Common myeloid progenitor, CD34-positive (primary cell): Measurements from ENCODE around the gene RANBP17.
A peak's percentile ranks its signal among the peaks of the same experiment; 100 is the strongest.

ENCODE experiments used
- CTCF ChIA-PET: fragments of 350-600 bp; sonication (Branson Sonifier 250); formaldehyde crosslinking; loops from one replicate; lab custom pipeline; 2021; ENCODE audit warnings: antibody characterized with exemption; lab: Charles Lee
- POLR2A ChIA-PET: fragments of 350-600 bp; sonication (Branson Sonifier 250); formaldehyde crosslinking; loops from one replicate; lab custom pipeline; 2021; ENCODE audit warnings: antibody characterized with exemption; lab: Charles Lee
- DNase-seq, 3 donors: peaks; one replicate each; pipeline versions ENCODE4 v3.0.0 to v3.0.0-alpha.2; 2013
- H3K27ac ChIP-seq, 2 experiments: 1 replicate in 1 of 2; 2 replicates in 1 of 2; pipeline ENCODE4 v1.7.0; 2013; ENCODE audit warnings: inconsistent platforms in 2 of 2, low read length in 2 of 2, mild to moderate bottlenecking in 2 of 2, low read depth in 1 of 2, moderate library complexity in 1 of 2; ENCODE audit not compliant: severe bottlenecking in 2 of 2, insufficient read depth in 1 of 2, poor library complexity in 1 of 2
- H3K27me3 ChIP-seq, 5 experiments: replicated peaks in 2 of 5; 1 replicate in 3 of 5; 2 replicates in 2 of 5; pipeline versions ENCODE4 v1.6.1 to v1.7.0; 2013; ENCODE audit warnings: low read length in 4 of 5, mild to moderate bottlenecking in 2 of 5, moderate library complexity in 2 of 5, inconsistent platforms in 1 of 5; ENCODE audit not compliant: insufficient read depth in 5 of 5, control insufficient read depth in 4 of 5
- H3K36me3 ChIP-seq, 4 experiments: 1 replicate in 2 of 4; 2 replicates in 2 of 4; pipeline versions ENCODE4 v1.6.1 to v1.7.0; 2013; ENCODE audit warnings: low read length in 3 of 4, control low read depth in 1 of 4, mild to moderate bottlenecking in 1 of 4; ENCODE audit not compliant: control insufficient read depth in 4 of 4, insufficient read depth in 4 of 4
- H3K4me1 ChIP-seq, 4 experiments: 1 replicate in 3 of 4; 2 replicates in 1 of 4; pipeline versions ENCODE4 v1.6.1 to v1.7.1; 2013; ENCODE audit warnings: low read length in 3 of 4, mild to moderate bottlenecking in 3 of 4, control low read depth in 1 of 4, inconsistent platforms in 1 of 4, moderate library complexity in 1 of 4; ENCODE audit not compliant: control insufficient read depth in 4 of 4, insufficient read depth in 4 of 4; ENCODE audit errors: control extremely low read depth in 1 of 4
- H3K4me3 ChIP-seq, 7 experiments: 1 replicate in 4 of 7; 2 replicates in 3 of 7; pipeline versions ENCODE4 v1.5.1 to v1.7.0; 2013; ENCODE audit warnings: mild to moderate bottlenecking in 7 of 7, low read length in 6 of 7, moderate library complexity in 6 of 7, inconsistent platforms in 2 of 7, low read depth in 2 of 7, control low read depth in 1 of 7; ENCODE audit not compliant: insufficient read depth in 4 of 7, control insufficient read depth in 1 of 7; ENCODE audit errors: extremely low read depth in 1 of 7
- H3K9me3 ChIP-seq, 5 experiments: 1 replicate in 4 of 5; 2 replicates in 1 of 5; pipeline versions ENCODE4 v1.6.1 to v1.7.1; 2013; ENCODE audit warnings: low read length in 4 of 5, mild to moderate bottlenecking in 2 of 5, inconsistent platforms in 1 of 5, low read depth in 1 of 5, moderate library complexity in 1 of 5; ENCODE audit not compliant: control insufficient read depth in 4 of 5, insufficient read depth in 2 of 5; ENCODE audit errors: control extremely low read depth in 1 of 5
- WGBS: methylation state at CpG from one replicate; pipeline ENCODE4 v1.1.5; 2013; ENCODE audit not compliant: insufficient coverage; 5-methylcytosine and 5-hydroxymethylcytosine counted together

Gene RANBP17

DNA sequence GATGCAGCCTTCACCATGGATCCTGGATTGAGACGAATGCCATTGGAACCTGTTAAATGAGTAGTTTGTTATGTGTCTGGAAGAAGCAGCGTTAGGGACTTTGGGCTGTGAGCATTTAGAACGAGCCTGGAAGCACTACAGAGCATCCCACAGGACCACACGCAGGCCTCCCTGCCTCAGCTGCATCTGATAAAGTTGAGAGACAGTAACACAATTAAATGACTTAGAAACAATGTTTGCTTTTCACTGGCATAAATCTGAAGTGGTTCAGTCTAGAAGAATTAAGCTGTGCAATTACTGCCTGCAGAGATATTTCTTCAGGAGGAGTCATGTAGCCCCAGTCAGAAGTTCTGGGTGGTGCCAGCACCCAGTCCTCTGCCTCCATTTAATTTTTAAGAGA lies 437.4 kb downstream of the RANBP17 start:
- no peaks in the 10 kb centered on the region for H3K9me3 ChIP-seq
- no peaks in the 10 kb centered on the region for H3K4me1 ChIP-seq
- no peak overlapping the region for H3K27ac ChIP-seq
- POLR2A ChIA-PET: no interaction called here
- no peak for DNase-seq
- 97% methylated on average over 4 of the region's 4 CpGs for WGBS
- CTCF ChIA-PET: interaction anchor here (1.0 kb wide), 1 partner anchor 11 kb away, joined by 3 read pairs; no protein-coding TSS in a partner anchor
- peaks cover 0 to 16% (median 3%) of the 10 kb centered on the region in 5 experiments for H3K27me3 ChIP-seq
- peaks cover 0 to 2% (median 0%) of the 10 kb centered on the region in 4 experiments for H3K36me3 ChIP-seq
- H3K4me3 ChIP-seq: no peak overlapping the region

DNA sequence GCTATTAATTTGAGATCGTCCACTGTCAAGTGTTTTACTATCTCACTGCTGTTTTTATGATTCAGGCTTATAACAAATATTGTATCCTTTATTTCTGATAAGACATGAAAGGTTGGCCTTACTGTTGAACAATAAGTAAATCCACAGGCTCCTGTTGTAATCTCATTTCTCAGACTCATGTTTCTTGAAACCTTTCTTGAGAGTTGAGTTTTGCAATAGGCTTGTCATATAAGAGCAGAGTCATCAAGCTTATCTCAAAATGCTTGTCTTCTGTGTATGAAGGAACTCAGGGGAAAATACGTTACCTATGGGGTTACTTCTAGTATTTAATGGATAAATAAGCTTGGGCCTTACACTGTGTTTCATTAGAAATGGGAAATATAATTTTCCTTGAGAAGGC lies 438.0 kb downstream of the RANBP17 start:
- peaks cover 4 to 22% (median 6%) of the 10 kb centered on the region in 5 experiments for H3K27me3 ChIP-seq
- CTCF ChIA-PET: interaction anchor here (0.5 to 1.3 kb wide), 3 partner anchors 9 to 71 kb away, joined by 3 to 5 read pairs (median 3); partner anchors contain the start of gene TLX3
- no peak overlapping the region for H3K4me3 ChIP-seq
- no peak for DNase-seq
- H3K36me3 ChIP-seq: peaks cover 0 to 2% (median 0%) of the 10 kb centered on the region in 4 experiments
- WGBS: 90% methylated on average over 1 of the region's 2 CpGs
- no peaks in the 10 kb centered on the region for H3K9me3 ChIP-seq
- H3K4me1 ChIP-seq: no peaks in the 10 kb centered on the region
- H3K27ac ChIP-seq: no peak overlapping the region
- POLR2A ChIA-PET: no interaction called here

DNA sequence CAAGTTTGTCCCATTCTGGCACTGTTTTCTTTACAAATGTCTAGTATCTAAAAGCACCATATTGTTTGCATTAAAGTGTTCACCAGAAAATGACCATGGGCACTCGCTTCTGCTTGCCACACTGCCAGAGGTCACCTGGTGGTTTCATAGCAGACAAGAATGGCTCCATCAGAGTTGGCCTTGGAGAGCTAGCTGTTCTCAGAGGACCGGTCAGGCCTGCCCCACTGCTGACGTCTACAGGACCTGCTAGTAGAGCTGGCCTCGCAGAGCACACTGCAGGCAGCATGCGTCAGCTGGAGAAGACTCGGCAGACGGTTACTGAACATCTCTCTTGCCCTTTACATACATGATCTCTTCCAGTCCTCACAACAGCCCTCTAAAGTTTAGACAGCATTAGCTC lies 438.5 kb downstream of the RANBP17 start:
- CTCF ChIA-PET: interaction anchor here (0.5 to 1.3 kb wide), 2 partner anchors 9 to 71 kb away, joined by 3 to 5 read pairs; partner anchors contain the start of gene TLX3
- no peak for DNase-seq
- Histone ChIP-seq H3K27ac (no peak overlapping the region), H3K27me3 (peaks cover 6 to 27% (median 10%) of the 10 kb centered on the region in 5 experiments), H3K9me3 (no peaks in the 10 kb centered on the region), H3K36me3 (peaks cover 0 to 2% (median 0%) of the 10 kb centered on the region in 4 experiments), H3K4me1 (no peaks in the 10 kb centered on the region), H3K4me3 (no peak overlapping the region)
- POLR2A ChIA-PET: no interaction called here
- 99% methylated on average over 7 of the region's 7 CpGs for WGBS

DNA sequence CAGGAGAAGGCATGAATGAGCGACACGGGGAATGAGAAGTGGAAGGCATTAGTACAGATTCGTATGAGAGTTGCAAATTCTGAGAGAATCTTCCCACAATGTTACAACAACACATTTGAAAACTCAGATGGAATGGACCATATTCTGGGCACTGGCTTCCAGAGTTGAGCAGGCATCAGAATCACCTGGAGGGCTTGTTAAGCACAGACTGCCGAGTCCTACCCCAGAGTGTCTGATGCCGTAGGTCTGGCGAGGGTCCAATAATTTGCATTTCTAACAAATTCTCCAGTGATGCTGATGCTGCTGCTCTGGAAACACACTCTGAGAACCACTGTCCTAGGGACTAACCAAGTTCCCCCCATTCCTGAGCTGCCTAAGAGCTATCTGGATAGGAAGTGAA lies 444.3 kb downstream of the RANBP17 start:
- POLR2A ChIA-PET: no interaction called here
- Histone ChIP-seq H3K27ac (no peak overlapping the region), H3K27me3 (peaks cover 12 to 85% (median 46%) of the 10 kb centered on the region in 5 experiments), H3K9me3 (no peaks in the 10 kb centered on the region), H3K4me3 (no peak overlapping the region), H3K4me1 (peaks cover 0 to 44% (median 28%) of the 10 kb centered on the region in 4 experiments), H3K36me3 (peaks cover 0 to 2% (median 0%) of the 10 kb centered on the region in 4 experiments)
- DNase-seq: peak in 1 of 3 donors; percentile 21
- 34% methylated on average over 4 of the region's 6 CpGs for WGBS
- CTCF ChIA-PET: interaction anchor here (1.0 to 2.3 kb wide), 5 partner anchors 10 to 515 kb away, joined by 3 to 8 read pairs (median 4); no protein-coding TSS in a partner anchor

DNA sequence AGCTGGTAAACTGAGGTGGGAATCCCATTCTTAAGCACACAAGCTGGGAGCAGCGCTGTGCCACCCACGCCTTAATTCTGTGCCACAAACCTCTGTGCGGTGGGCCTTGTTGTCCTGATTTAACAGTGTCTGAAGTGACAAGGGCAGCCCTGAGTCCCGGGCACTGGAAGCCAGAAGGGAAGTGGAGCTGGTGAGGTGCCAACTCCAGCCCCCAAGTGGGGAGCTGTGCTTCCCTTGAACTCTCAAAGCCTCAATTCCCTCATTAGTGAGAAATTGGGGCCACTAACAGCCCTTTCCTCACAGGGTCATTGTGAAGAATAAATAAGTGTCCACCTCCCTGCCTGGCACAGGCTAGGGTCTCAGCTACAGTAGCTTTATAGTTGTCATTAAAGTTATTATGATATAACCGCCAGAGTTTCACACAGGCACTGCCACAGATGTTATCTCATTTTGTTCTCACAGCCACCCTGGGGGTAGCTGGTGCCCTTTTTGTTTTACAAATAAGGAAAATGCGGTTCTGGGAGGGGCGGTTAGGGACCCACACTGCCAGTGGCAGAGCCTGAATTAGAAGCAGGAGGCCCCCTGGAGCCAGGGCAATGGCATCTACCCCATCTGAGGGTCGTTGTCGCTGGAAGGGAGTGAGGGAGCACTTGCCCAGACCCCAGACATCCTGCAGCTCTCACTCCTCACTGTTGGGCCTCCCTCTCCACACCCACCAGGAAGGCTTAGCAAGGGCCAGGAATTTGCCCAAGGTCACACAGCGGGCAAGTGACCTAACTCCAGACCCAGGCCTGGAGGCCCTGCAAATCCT lies 445.2 kb downstream of the RANBP17 start:
- H3K27ac ChIP-seq: no peak overlapping the region
- WGBS: 6% methylated on average over 6 of the region's 10 CpGs
- no peaks in the 10 kb centered on the region for H3K36me3 ChIP-seq
- H3K4me3 ChIP-seq: peak overlapping the region in 2 of 7 experiments; percentile 17 to 24
- DNase-seq: peak; percentile 43 to 77 (median 67)
- H3K4me1 ChIP-seq: peaks cover 0 to 51% (median 35%) of the 10 kb centered on the region in 4 experiments
- POLR2A ChIA-PET: no interaction called here
- H3K9me3 ChIP-seq: no peaks in the 10 kb centered on the region
- peaks cover 12 to 90% (median 47%) of the 10 kb centered on the region in 5 experiments for H3K27me3 ChIP-seq
- CTCF ChIA-PET: interaction anchor here (0.8 to 2.3 kb wide), 8 partner anchors 9 to 515 kb away, joined by 3 to 8 read pairs (median 3); no protein-coding TSS in a partner anchor

DNA sequence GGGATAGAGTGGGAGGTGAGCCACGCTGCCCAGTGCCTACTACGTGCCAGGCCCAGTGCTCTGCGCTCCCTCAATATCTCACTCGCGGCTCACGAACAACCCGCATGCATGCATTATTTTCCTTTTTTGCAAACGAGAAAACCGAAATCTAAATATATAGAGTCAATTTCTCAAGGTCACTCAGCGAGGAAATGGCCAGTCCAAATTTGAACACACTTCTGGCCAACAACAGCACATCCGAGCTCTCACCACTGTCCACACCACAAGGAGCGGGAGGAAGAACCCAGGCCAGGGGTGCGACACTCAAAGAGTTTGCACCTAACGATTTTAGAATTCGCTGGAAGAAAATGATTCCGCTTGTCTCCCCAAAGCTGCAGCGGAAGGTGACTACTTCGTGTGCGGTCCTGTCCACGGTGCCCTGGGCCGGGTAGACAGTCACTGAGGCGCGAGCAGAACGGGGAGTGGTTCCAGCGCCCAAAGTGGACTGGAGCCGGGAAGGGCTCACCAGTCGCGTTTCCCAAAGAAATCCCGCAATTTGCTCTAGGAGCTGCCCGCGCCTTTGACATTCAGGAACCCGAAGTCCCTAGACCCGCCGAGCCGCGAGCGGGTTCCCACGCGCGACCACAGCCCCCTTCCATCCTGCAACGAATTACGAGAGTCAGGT lies 446.1 kb downstream of the RANBP17 start:
- Histone ChIP-seq H3K27ac (no peak overlapping the region), H3K4me1 (peaks cover 0 to 59% (median 43%) of the 10 kb centered on the region in 4 experiments), H3K9me3 (no peaks in the 10 kb centered on the region), H3K27me3 (peaks cover 12 to 99% (median 53%) of the 10 kb centered on the region in 5 experiments), H3K4me3 (no peak overlapping the region), H3K36me3 (no peaks in the 10 kb centered on the region)
- 20% methylated on average over 37 of the region's 42 CpGs for WGBS
- ChIA-PET CTCF (interaction anchor here (1.0 to 2.3 kb wide), 4 partner anchors 9 to 325 kb away, joined by 3 to 8 read pairs (median 6); no protein-coding TSS in a partner anchor), POLR2A (no interaction called here)
- DNase-seq: peak in 1 of 3 donors; percentile 13
